Measurements from ENCODE around the gene SMCO4. TPM values are rescaled to one million over a fixed set of nuclear protein-coding genes. Genes with fewer than 3 reads are reported as not detected.

Gene SMCO4
- total RNA-seq, 1 experiment from 2014 or later, result 14.1 TPM

GRCh38 chr11:93560199-93560932 is 17.2 kb upstream of the SMCO4 start:
- ATAC-seq (no peak), DNase-seq (ENCODE audit: low read depth, low spot score) (no peak)
- in situ Hi-C loops (cut with HindIII; ENCODE audit: low pct_unique_long_range_greater_than_20kb, low sequenced_read_pairs), result no loop called here
- Histone ChIP-seq H3K36me3 (ENCODE audit: control insufficient read depth, insufficient read depth, low read length) (no peaks in the 10 kb centered on the region), H3K9me3 (ENCODE audit: control insufficient read depth, insufficient read depth, low read depth, low read length) (no peaks in the 10 kb centered on the region), H3K4me3 (ENCODE audit: low read depth in 2 of 2, low read length in 2 of 2) (no peak overlapping the region), H3K27me3 (ENCODE audit: control insufficient read depth, insufficient read depth, low read length) (peaks cover 11% of the 10 kb centered on the region), H3K27ac (ENCODE audit: low read length) (no peak overlapping the region), H3K4me1 (ENCODE audit: control insufficient read depth, insufficient read depth, low read length) (no peaks in the 10 kb centered on the region)
- no TSS peak for BruUV-seq (replicated peaks)
- POLR2A ChIA-PET, result no interaction called here
- intact Hi-C loops (cut with micrococcal nuclease; ENCODE audit: unreplicated experiment), result no loop called here
- TF ChIP-seq POLR2AphosphoS5 (IDR thresholded peaks at IDR 0.05; ENCODE audit: low read depth, low read length) (no peak), TCF7L2 (IDR thresholded peaks at IDR 0.05; ENCODE audit: low read depth, low read length) (no peak), CTCF (IDR thresholded peaks at IDR 0.05) (no peak), SIN3A (IDR thresholded peaks at IDR 0.05; ENCODE audit: borderline replicate concordance, insufficient read depth, low read depth, low read length) (no peak), REST (IDR thresholded peaks at IDR 0.05; ENCODE audit: insufficient read depth in 1 of 2, low read depth in 2 of 2, low read length in 1 of 2) (no peak)
- CTCF ChIA-PET, result no interaction called here

GRCh38 chr11:93559681-93560080 is 16.5 kb upstream of the SMCO4 start:
- Histone ChIP-seq H3K27me3 (ENCODE audit: control insufficient read depth, insufficient read depth, low read length) (peaks cover 16% of the 10 kb centered on the region), H3K4me3 (ENCODE audit: low read depth in 2 of 2, low read length in 2 of 2) (no peak overlapping the region), H3K9me3 (ENCODE audit: control insufficient read depth, insufficient read depth, low read depth, low read length) (no peaks in the 10 kb centered on the region), H3K27ac (ENCODE audit: low read length) (no peak overlapping the region), H3K4me1 (ENCODE audit: control insufficient read depth, insufficient read depth, low read length) (no peaks in the 10 kb centered on the region), H3K36me3 (ENCODE audit: control insufficient read depth, insufficient read depth, low read length) (no peaks in the 10 kb centered on the region)
- no peak for TF ChIP-seq CTCF (IDR thresholded peaks at IDR 0.05)
- ChIA-PET CTCF (no interaction called here), POLR2A (no interaction called here)
- ATAC-seq (no peak), DNase-seq (ENCODE audit: low read depth, low spot score) (no peak)
- in situ Hi-C loops (cut with HindIII; ENCODE audit: low pct_unique_long_range_greater_than_20kb, low sequenced_read_pairs), result no loop called here
- intact Hi-C loops (cut with micrococcal nuclease; ENCODE audit: unreplicated experiment), result no loop called here
- no TSS peak for BruUV-seq (replicated peaks)

All from Panc1 (cell line).